Nephron progenitor cell (in vitro differentiated cells): ENCODE measurements around the gene TMEM8B.

ENCODE experiments used
- DNase-seq: peaks from one replicate; pipeline ENCODE4 v3.0.0; 2021
- H3K27ac Mint-ChIP-seq: 2 replicates; pipeline ENCODE4 v1.8.0; 2021; ENCODE audit warnings: mild to moderate bottlenecking, moderate library complexity, mixed read lengths
- H3K27me3 Mint-ChIP-seq: 2 replicates; pipeline ENCODE4 v1.8.0; 2021; ENCODE audit warnings: mild to moderate bottlenecking, low read depth, mixed read lengths; ENCODE audit not compliant: poor library complexity
- H3K36me3 Mint-ChIP-seq: 2 replicates; pipeline ENCODE4 v1.8.0; 2021; ENCODE audit warnings: low read depth, mixed read lengths
- H3K4me1 Mint-ChIP-seq: 2 replicates; pipeline ENCODE4 v1.8.0; 2021; ENCODE audit warnings: mixed read lengths
- H3K4me3 Mint-ChIP-seq: 2 replicates; pipeline ENCODE4 v1.8.0; 2021; ENCODE audit warnings: mild to moderate bottlenecking, moderate library complexity, mixed read lengths
- H3K9me3 Mint-ChIP-seq: 2 replicates; pipeline ENCODE4 v1.8.0; 2021; ENCODE audit warnings: mild to moderate bottlenecking, moderate library complexity, mixed read lengths
- CTCF ChIP-seq: fragments of 200-600 bp; sonication (generic); IDR thresholded peaks from 2 replicates; pipeline ENCODE4 v1.5.0; 2021; ENCODE audit warnings: antibody characterized with exemption

Gene TMEM8B

DNA sequence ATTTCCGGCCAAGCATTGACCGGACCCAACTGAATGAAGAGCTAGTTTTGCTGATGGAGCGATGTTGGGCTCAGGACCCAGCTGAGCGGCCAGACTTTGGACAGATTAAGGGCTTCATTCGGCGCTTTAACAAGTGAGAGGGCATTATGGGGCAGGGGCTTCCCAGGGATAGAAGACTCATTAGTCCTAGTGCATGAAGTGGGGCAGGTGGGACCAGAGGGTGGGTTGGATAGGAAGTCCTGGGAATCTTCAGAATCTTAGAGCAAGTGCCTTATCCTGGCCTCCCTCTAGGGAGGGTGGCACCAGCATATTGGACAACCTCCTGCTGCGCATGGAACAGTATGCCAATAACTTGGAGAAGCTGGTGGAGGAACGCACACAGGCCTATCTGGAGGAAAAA lies 22.9 kb upstream of the TMEM8B start:
- H3K27ac Mint-ChIP-seq, result no peak overlapping the region
- no peak for TF ChIP-seq CTCF
- no peaks in the 10 kb centered on the region for H3K9me3 Mint-ChIP-seq
- no peaks in the 10 kb centered on the region for H3K27me3 Mint-ChIP-seq
- H3K4me3 Mint-ChIP-seq, result no peak overlapping the region
- no peak for DNase-seq
- peaks cover 50% of the 10 kb centered on the region for H3K36me3 Mint-ChIP-seq
- peaks cover 8% of the 10 kb centered on the region for H3K4me1 Mint-ChIP-seq

GRCh38 chr9:35808433-35808832 lies 20.6 kb upstream of the TMEM8B start:
- Mint-ChIP-seq H3K4me1 (peaks cover 18% of the 10 kb centered on the region), H3K4me3 (no peak overlapping the region), H3K9me3 (no peaks in the 10 kb centered on the region), H3K36me3 (peaks cover 32% of the 10 kb centered on the region), H3K27ac (no peak overlapping the region), H3K27me3 (no peaks in the 10 kb centered on the region)
- no peak for DNase-seq
- TF ChIP-seq CTCF, result no peak

GRCh38 chr9:35810122-35810521 lies 18.9 kb upstream of the TMEM8B start:
- Mint-ChIP-seq H3K27ac (no peak overlapping the region), H3K4me3 (no peak overlapping the region), H3K27me3 (no peaks in the 10 kb centered on the region), H3K9me3 (no peaks in the 10 kb centered on the region), H3K4me1 (peaks cover 28% of the 10 kb centered on the region), H3K36me3 (peaks cover 28% of the 10 kb centered on the region)
- no peak for TF ChIP-seq CTCF
- no peak for DNase-seq

GRCh38 chr9:35811381-35812024 lies 17.5 kb upstream of the TMEM8B start:
- H3K9me3 Mint-ChIP-seq, result peaks cover 3% of the 10 kb centered on the region
- no peak for TF ChIP-seq CTCF
- H3K27ac Mint-ChIP-seq, result no peak overlapping the region
- H3K4me3 Mint-ChIP-seq, result peak overlapping the region; percentile 83
- peaks cover 3% of the 10 kb centered on the region for H3K27me3 Mint-ChIP-seq
- peaks cover 17% of the 10 kb centered on the region for H3K36me3 Mint-ChIP-seq
- H3K4me1 Mint-ChIP-seq, result peaks cover 36% of the 10 kb centered on the region
- DNase-seq, result no peak

GRCh38 chr9:35812025-35812602 lies 16.9 kb upstream of the TMEM8B start, which contains the start of gene SPAG8:
TSS of gene SPAG8 (minus strand) at chr9:35812262. CDS start at chr9:35812147, 115 bp downstream.
- Mint-ChIP-seq H3K9me3 (peaks cover 3% of the 10 kb centered on the region), H3K4me3 (peak within 1 kb of the TSS; percentile 83), H3K27ac (peak within 1 kb of the TSS; percentile 93), H3K36me3 (peaks cover 11% of the 10 kb centered on the region), H3K4me1 (peaks cover 37% of the 10 kb centered on the region), H3K27me3 (peaks cover 3% of the 10 kb centered on the region)
- no peak for TF ChIP-seq CTCF
- DNase-seq, result peak; percentile 85
